Mesendoderm (in vitro differentiated cells): ENCODE data around the gene POC1A.
A peak's percentile ranks its signal among the peaks of the same experiment; 100 is the strongest.
"Not testable (repeated sequence)": the region's sequence is repeated elsewhere in the genome, so short reads cannot be mapped to it uniquely, and the experiment has no call there.

ENCODE experiments used
- DNase-seq: peaks from one replicate; pipeline ENCODE4 v3.0.0; 2013
- H2AK5ac ChIP-seq: 2 replicates; pipeline ENCODE4 v1.6.1; 2013; ENCODE audit warnings: low read length, inconsistent platforms
- H2BK120ac ChIP-seq: 2 replicates; pipeline ENCODE4 v1.6.1; 2013; ENCODE audit warnings: low read depth, mild to moderate bottlenecking, low read length, moderate library complexity, mixed read lengths
- H2BK15ac ChIP-seq: replicated peaks from 2 replicates; pipeline ENCODE4 v1.6.1; 2013; ENCODE audit warnings: low read depth, mild to moderate bottlenecking, moderate library complexity
- H2BK5ac ChIP-seq: 2 replicates; pipeline ENCODE4 v1.6.1; 2013; ENCODE audit warnings: low read length, inconsistent platforms
- H3K18ac ChIP-seq: 2 replicates; pipeline ENCODE4 v1.6.1; 2013; ENCODE audit warnings: mild to moderate bottlenecking, low read length, mixed read lengths
- H3K23ac ChIP-seq: one replicate; pipeline ENCODE4 v1.6.1; 2013; ENCODE audit warnings: low read length
- H3K27ac ChIP-seq: 2 replicates; pipeline ENCODE4 v1.5.1; 2013; ENCODE audit warnings: low read depth, mild to moderate bottlenecking, inconsistent platforms, low read length, moderate library complexity
- H3K27me3 ChIP-seq: 2 replicates; pipeline ENCODE4 v1.6.1; 2013; ENCODE audit warnings: low read length, control low read depth, mild to moderate bottlenecking, inconsistent platforms; ENCODE audit not compliant: insufficient read depth, poor library complexity
- H3K36me3 ChIP-seq: 2 replicates; pipeline ENCODE4 v1.6.1; 2013; ENCODE audit warnings: low read length, inconsistent platforms; ENCODE audit not compliant: control insufficient read depth, insufficient read depth
- H3K4ac ChIP-seq: one replicate; pipeline ENCODE4 v1.6.1; 2013; ENCODE audit warnings: low read depth, mild to moderate bottlenecking, low read length, moderate library complexity
- H3K4me1 ChIP-seq: 2 replicates; pipeline ENCODE4 v1.6.1; 2013; ENCODE audit warnings: low read depth, low read length, inconsistent platforms; ENCODE audit not compliant: control insufficient read depth
- H3K4me2 ChIP-seq: 2 replicates; pipeline ENCODE4 v1.6.1; 2013; ENCODE audit warnings: low read length
- H3K4me3 ChIP-seq: 2 replicates; pipeline ENCODE4 v1.5.1; 2013; ENCODE audit warnings: mild to moderate bottlenecking, low read length
- H3K56ac ChIP-seq: one replicate; pipeline ENCODE4 v1.6.1; 2013; ENCODE audit warnings: low read length
- H3K79me1 ChIP-seq: 2 replicates; pipeline ENCODE4 v1.6.1; 2013; ENCODE audit warnings: low read length, inconsistent platforms
- H3K79me2 ChIP-seq: 2 replicates; pipeline ENCODE4 v1.6.1; 2013; ENCODE audit warnings: mild to moderate bottlenecking, low read length; ENCODE audit not compliant: control insufficient read depth, insufficient read depth
- H3K9ac ChIP-seq: 2 replicates; pipeline ENCODE4 v1.6.1; 2013; ENCODE audit warnings: low read length, inconsistent platforms
- H4K5ac ChIP-seq: one replicate; pipeline ENCODE4 v1.6.1; 2013; ENCODE audit warnings: low read length
- H4K8ac ChIP-seq: one replicate; pipeline ENCODE4 v1.6.1; 2013; ENCODE audit warnings: low read depth, mild to moderate bottlenecking, control low read depth, low read length, moderate library complexity
- WGBS: extraction: QIAGEN DNeasy Blood & Tissue Kit; methylation state at CpG from one replicate; pipeline ENCODE4 v1.1.7; 2013; ENCODE audit warnings: low lambda C conversion rate, missing lambda C conversion rate; ENCODE audit not compliant: insufficient coverage; ENCODE audit errors: extremely low coverage; 5-methylcytosine and 5-hydroxymethylcytosine counted together

The POC1A gene

GRCh38 chr3:52044869-52045619 is 109.2 kb downstream of the POC1A start:
- H2BK5ac ChIP-seq: no peak overlapping the region
- no peak overlapping the region for H2BK15ac ChIP-seq
- H3K4ac ChIP-seq: no peak overlapping the region
- no peak overlapping the region for H3K9ac ChIP-seq
- H3K79me2 ChIP-seq: no peaks in the 10 kb centered on the region
- H2BK120ac ChIP-seq: no peak overlapping the region
- no peak overlapping the region for H2AK5ac ChIP-seq
- no peak overlapping the region for H4K5ac ChIP-seq
- no peaks in the 10 kb centered on the region for H3K79me1 ChIP-seq
- H3K4me3 ChIP-seq: no peak overlapping the region
- H3K23ac ChIP-seq: no peak overlapping the region
- H3K27ac ChIP-seq: no peak overlapping the region
- no peaks in the 10 kb centered on the region for H3K4me1 ChIP-seq
- H3K56ac ChIP-seq: no peak overlapping the region
- WGBS: no CpG with 5 or more reads among the region's 18 CpGs
- peak; percentile 68 for DNase-seq
- no peak overlapping the region for H4K8ac ChIP-seq
- H3K36me3 ChIP-seq: no peaks in the 10 kb centered on the region
- no peak overlapping the region for H3K18ac ChIP-seq
- H3K4me2 ChIP-seq: no peak overlapping the region
- no peaks in the 10 kb centered on the region for H3K27me3 ChIP-seq

GRCh38 chr3:52043750-52044149 is 110.5 kb downstream of the POC1A start:
- Histone ChIP-seq H3K4ac (no peak overlapping the region), H3K56ac (no peak overlapping the region), H3K18ac (no peak overlapping the region), H2BK5ac (no peak overlapping the region), H3K4me1 (no peaks in the 10 kb centered on the region), H4K5ac (no peak overlapping the region), H2BK15ac (no peak overlapping the region), H3K79me2 (no peaks in the 10 kb centered on the region), H3K79me1 (no peaks in the 10 kb centered on the region), H3K36me3 (no peaks in the 10 kb centered on the region), H3K27ac (no peak overlapping the region), H2AK5ac (no peak overlapping the region), H3K4me3 (no peak overlapping the region), H3K9ac (no peak overlapping the region), H3K23ac (no peak overlapping the region), H4K8ac (no peak overlapping the region), H2BK120ac (no peak overlapping the region), H3K4me2 (no peak overlapping the region), H3K27me3 (no peaks in the 10 kb centered on the region)
- WGBS: no CpG with 5 or more reads among the region's 6 CpGs
- DNase-seq: no peak

GRCh38 chr3:52043039-52043438 is 111.2 kb downstream of the POC1A start:
- H4K5ac ChIP-seq, H3K23ac ChIP-seq, H3K79me2 ChIP-seq, H3K36me3 ChIP-seq, H3K27me3 ChIP-seq, H3K56ac ChIP-seq, H3K27ac ChIP-seq, H3K4me3 ChIP-seq, H2BK120ac ChIP-seq, H2BK5ac ChIP-seq, H2BK15ac ChIP-seq, H3K4me2 ChIP-seq, H3K18ac ChIP-seq, H2AK5ac ChIP-seq, H3K9ac ChIP-seq, H3K4me1 ChIP-seq, DNase-seq, H4K8ac ChIP-seq, H3K79me1 ChIP-seq, H3K4ac ChIP-seq: not testable (repeated sequence)
- no CpG with 5 or more reads among the region's 1 CpG for WGBS

- Histone ChIP-seq H3K9ac (no peak overlapping the region), H4K8ac (no peak overlapping the region), H3K23ac (no peak overlapping the region), H3K79me1 (no peaks in the 10 kb centered on the region), H3K27ac (no peak overlapping the region), H3K4me1 (no peaks in the 10 kb centered on the region), H3K4ac (no peak overlapping the region), H2BK120ac (no peak overlapping the region), H3K18ac (no peak overlapping the region), H3K4me3 (no peak overlapping the region), H3K79me2 (no peaks in the 10 kb centered on the region), H3K56ac (no peak overlapping the region), H4K5ac (no peak overlapping the region), H3K27me3 (no peaks in the 10 kb centered on the region), H2AK5ac (no peak overlapping the region), H2BK5ac (no peak overlapping the region), H3K4me2 (no peak overlapping the region), H2BK15ac (no peak overlapping the region), H3K36me3 (no peaks in the 10 kb centered on the region)
- WGBS: no CpG with 5 or more reads among the region's 10 CpGs
- peak; percentile 53 for DNase-seq
Measured at GRCh38 chr3:52041118-52041731, 113.0 kb downstream of the POC1A start.

GRCh38 chr3:52040600-52040999 is 113.6 kb downstream of the POC1A start:
- no peak overlapping the region for H3K4me2 ChIP-seq

More at GRCh38 chr3:52040600-52040999, 113.6 kb downstream of the POC1A start:
- Histone ChIP-seq H2AK5ac (no peak overlapping the region), H3K36me3 (no peaks in the 10 kb centered on the region), H4K5ac (no peak overlapping the region), H3K79me1 (no peaks in the 10 kb centered on the region), H3K4me1 (no peaks in the 10 kb centered on the region), H4K8ac (no peak overlapping the region), H3K4me3 (no peak overlapping the region), H2BK5ac (no peak overlapping the region), H3K27ac (no peak overlapping the region), H3K23ac (no peak overlapping the region), H3K27me3 (no peaks in the 10 kb centered on the region), H3K18ac (no peak overlapping the region), H3K4ac (no peak overlapping the region), H3K56ac (no peak overlapping the region), H3K79me2 (no peaks in the 10 kb centered on the region), H3K9ac (no peak overlapping the region), H2BK15ac (no peak overlapping the region), H2BK120ac (no peak overlapping the region)
- WGBS: no CpG with 5 or more reads among the region's 8 CpGs
- DNase-seq: no peak
